GM10248 (cell line): Measurements from ENCODE around the gene PTPA.
A peak's percentile ranks its signal among the peaks of the same experiment; 100 is the strongest.

Experiments used
- CTCF ChIA-PET: fragments of 300-600 bp; sonication (Branson Sonifier 250); formaldehyde crosslinking; extraction: SDS; loops from one replicate; lab custom pipeline; 2021; ENCODE audit warnings: antibody characterized with exemption; lab: Yijun Ruan, JAX
- POLR2A ChIA-PET: fragments of 350-650 bp; sonication (Branson Sonifier 250); formaldehyde crosslinking; extraction: SDS; loops from one replicate; lab custom pipeline; 2020; ENCODE audit warnings: antibody characterized with exemption; lab: Yijun Ruan, JAX
- DNase-seq: peaks from one replicate; pipeline ENCODE4 v3.0.0; 2012; ENCODE audit errors: extremely low spot score
- CTCF ChIP-seq: IDR thresholded peaks from 2 replicates; pipeline ENCODE4 v1.5.1; 2012; ENCODE audit warnings: mild to moderate bottlenecking, low read depth; ENCODE audit errors: extremely low read depth, missing control alignments, control extremely low read depth

Gene PTPA

DNA sequence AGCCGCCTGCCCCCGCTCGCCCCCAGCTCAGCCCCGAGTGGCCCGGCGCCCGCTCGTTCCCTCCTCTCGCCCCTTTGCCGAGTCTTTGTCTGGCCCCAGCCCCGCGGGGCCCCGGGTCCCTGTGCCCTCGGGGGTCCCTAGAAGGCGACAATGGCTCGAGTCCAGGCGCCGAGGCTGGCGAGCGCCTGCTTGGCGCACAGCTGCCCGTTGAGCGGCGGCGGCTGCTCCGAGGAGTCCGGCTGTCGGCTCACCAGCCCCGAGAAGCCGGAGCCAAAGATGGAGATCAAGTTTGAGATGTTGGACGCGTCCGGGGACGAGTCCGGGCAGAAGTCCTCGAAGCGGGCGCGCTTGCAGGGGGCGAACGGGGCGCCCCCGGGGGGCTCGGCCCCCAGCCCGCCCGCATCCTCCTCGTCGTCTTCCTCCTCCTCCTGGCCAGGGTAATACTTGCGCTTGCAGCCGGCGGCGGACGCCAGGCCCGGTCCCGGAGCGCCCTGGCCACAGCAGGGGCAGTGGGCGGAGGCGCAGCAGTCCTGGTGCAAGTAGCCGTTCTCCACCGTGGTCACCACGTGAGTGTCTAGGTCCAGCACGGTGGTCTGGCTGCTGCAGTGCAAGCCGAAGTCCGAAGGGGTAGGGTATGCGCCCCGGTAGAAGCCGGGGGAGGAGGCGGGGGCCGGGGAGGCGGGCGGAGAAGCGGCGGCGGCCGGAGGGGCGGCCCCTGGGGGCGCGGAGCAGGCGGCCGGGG, 65.7 kb downstream of the PTPA start:
- ChIA-PET POLR2A (interaction anchor here (1.4 to 1.7 kb wide), 3 partner anchors 9 to 449 kb away, joined by 3 to 7 read pairs (median 5); partner anchors contain the start of gene NTMT1), CTCF (interaction anchor here (1.3 to 40.2 kb wide), 3 partner anchors 40 to 440 kb away, joined by 3 to 680 read pairs (median 8); no protein-coding TSS in a partner anchor)
- DNase-seq, result no peak
- TF ChIP-seq CTCF, result no peak

GRCh38 chr9:129177443-129177790, 66.2 kb downstream of the PTPA start:
- CTCF ChIA-PET, result interaction anchor here (0.8 to 40.2 kb wide), 7 partner anchors 13 to 447 kb away, joined by 3 to 680 read pairs (median 3); no protein-coding TSS in a partner anchor
- DNase-seq, result no peak
- peak; percentile 22 for TF ChIP-seq CTCF
- POLR2A ChIA-PET, result interaction anchor here (0.7 to 1.7 kb wide), 4 partner anchors 10 to 449 kb away, joined by 3 to 7 read pairs (median 5); partner anchors contain the start of gene NTMT1

GRCh38 chr9:129177791-129178567, 66.8 kb downstream of the PTPA start, which contains the start of gene IER5L:
TSS of gene IER5L (minus strand) at chr9:129178261. CDS start at chr9:129178052, 209 bp downstream.
- ChIA-PET CTCF (interaction anchor here (0.8 to 40.2 kb wide), 8 partner anchors 11 to 446 kb away, joined by 3 to 680 read pairs (median 3); no protein-coding TSS in a partner anchor), POLR2A (interaction anchor here (0.7 to 1.7 kb wide), 8 partner anchors 10 to 448 kb away, joined by 3 to 7 read pairs (median 5); partner anchors contain the start of gene NTMT1)
- no peak for TF ChIP-seq CTCF
- DNase-seq, result peak; percentile 99

GRCh38 chr9:129178568-129179382, 67.6 kb downstream of the PTPA start:
- TF ChIP-seq CTCF, result no peak
- no peak for DNase-seq
- CTCF ChIA-PET, result interaction anchor here (0.9 to 40.2 kb wide), 4 partner anchors 11 to 432 kb away, joined by 3 to 680 read pairs (median 6); no protein-coding TSS in a partner anchor
- POLR2A ChIA-PET, result interaction anchor here (0.5 to 1.7 kb wide), 8 partner anchors 9 to 447 kb away, joined by 3 to 7 read pairs (median 5); partner anchors contain the start of gene NTMT1

- ChIA-PET CTCF (interaction anchor here (1.3 to 40.2 kb wide), 5 partner anchors 9 to 44 kb away, joined by 3 to 680 read pairs (median 5); no protein-coding TSS in a partner anchor), POLR2A (no interaction called here)
- no peak for DNase-seq
- no peak for TF ChIP-seq CTCF
Observed at GRCh38 chr9:129181246-129181645, 70.0 kb downstream of the PTPA start.
